ENCODE data around the gene HMSD.

The HMSD gene

GRCh38 chr18:63969942-63970808 lies 21.1 kb downstream of the HMSD start, which contains the start of gene SERPINB8:
TSS of gene SERPINB8 (plus strand) at chr18:63970081. CDS start at chr18:63978309, 8,228 bp downstream.
- Histone ChIP-seq H3K27ac (peak within 1 kb of the TSS; percentile 80), H3K4me3 (ENCODE audit: low read depth, low read length) (peak within 1 kb of the TSS; percentile 91), H3K9me3 (ENCODE audit: severe bottlenecking) (no peaks in the 10 kb centered on the region), H3K27me3 (ENCODE audit: insufficient read depth, low read depth, severe bottlenecking) (no peaks in the 10 kb centered on the region), H3K36me3 (no peaks in the 10 kb centered on the region; the same call in 1 of the 2 replicates)
- no peak; the same call in 1 of the 2 replicates for TF ChIP-seq CTCF (IDR thresholded peaks at IDR 0.05; ENCODE audit: low read depth, low read length)
- DNase-seq, result peak; percentile 97

GRCh38 chr18:63970809-63971205 lies 21.7 kb downstream of the HMSD start:
- Histone ChIP-seq H3K27ac (peak overlapping the region; percentile 80), H3K4me3 (ENCODE audit: low read depth, low read length) (peak overlapping the region; percentile 91), H3K9me3 (ENCODE audit: severe bottlenecking) (no peaks in the 10 kb centered on the region), H3K36me3 (no peaks in the 10 kb centered on the region; the same call in 1 of the 2 replicates), H3K27me3 (ENCODE audit: insufficient read depth, low read depth, severe bottlenecking) (no peaks in the 10 kb centered on the region)
- peak; percentile 48 for DNase-seq
- no peak for TF ChIP-seq CTCF (IDR thresholded peaks at IDR 0.05; ENCODE audit: low read depth, low read length)

- H3K27me3 ChIP-seq (ENCODE audit: insufficient read depth, low read depth, severe bottlenecking), result no peaks in the 10 kb centered on the region
These were observed 22.4 kb downstream of the HMSD start for GRCh38 chr18:63971320-63972001.

GRCh38 chr18:63972002-63972376 lies 22.9 kb downstream of the HMSD start:
- no peak for DNase-seq
- Histone ChIP-seq H3K36me3 (no peaks in the 10 kb centered on the region; the same call in 1 of the 2 replicates), H3K27me3 (ENCODE audit: insufficient read depth, low read depth, severe bottlenecking) (no peaks in the 10 kb centered on the region), H3K9me3 (ENCODE audit: severe bottlenecking) (no peaks in the 10 kb centered on the region), H3K4me3 (ENCODE audit: low read depth, low read length) (no peak overlapping the region), H3K27ac (no peak overlapping the region)
- no peak for TF ChIP-seq CTCF (IDR thresholded peaks at IDR 0.05; ENCODE audit: low read depth, low read length)

More at GRCh38 chr18:63971320-63972001, 22.4 kb downstream of the HMSD start:
- Histone ChIP-seq H3K27ac (no peak overlapping the region; the same call in 1 of the 2 replicates), H3K9me3 (ENCODE audit: severe bottlenecking) (no peaks in the 10 kb centered on the region), H3K4me3 (ENCODE audit: low read depth, low read length) (no peak overlapping the region), H3K36me3 (no peaks in the 10 kb centered on the region; the same call in 1 of the 2 replicates)
- TF ChIP-seq CTCF (IDR thresholded peaks at IDR 0.05; ENCODE audit: low read depth, low read length), result no peak
- no peak for DNase-seq

- Histone ChIP-seq H3K4me3 (ENCODE audit: low read depth, low read length) (no peak overlapping the region), H3K36me3 (no peaks in the 10 kb centered on the region; the same call in 1 of the 2 replicates), H3K27me3 (ENCODE audit: insufficient read depth, low read depth, severe bottlenecking) (no peaks in the 10 kb centered on the region), H3K27ac (no peak overlapping the region), H3K9me3 (ENCODE audit: severe bottlenecking) (no peaks in the 10 kb centered on the region)
- DNase-seq, result peak; percentile 29
- no peak for TF ChIP-seq CTCF (IDR thresholded peaks at IDR 0.05; ENCODE audit: low read depth, low read length)
These were observed 25.9 kb downstream of the HMSD start for GRCh38 chr18:63974991-63975390.
